ENCODE results near the gene TRIP13.
"Not testable (repeated sequence)": the region's sequence is repeated elsewhere in the genome, so short reads cannot be mapped to it uniquely, and the experiment has no call there.

DNA sequence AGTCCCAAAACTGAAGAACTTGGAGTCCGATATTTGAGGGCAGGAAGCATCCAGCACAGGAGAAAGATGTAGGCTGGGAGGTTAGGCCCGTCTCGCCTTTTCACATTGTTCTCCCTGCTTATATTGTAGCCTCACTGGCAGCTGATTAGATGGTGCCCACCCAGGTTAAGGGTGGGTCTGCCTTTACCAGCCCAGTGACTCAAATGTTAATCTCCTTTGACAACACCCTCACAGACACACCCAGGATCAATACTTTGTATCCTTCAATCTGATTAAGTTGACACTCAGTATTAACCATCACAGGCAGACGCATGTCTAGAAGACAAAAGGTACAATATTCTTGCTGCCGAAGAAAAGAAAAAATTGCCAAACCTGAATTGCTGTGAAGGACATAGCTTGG lies 26.0 kb downstream of the TRIP13 start:
- TF ChIP-seq, protein P1, sequence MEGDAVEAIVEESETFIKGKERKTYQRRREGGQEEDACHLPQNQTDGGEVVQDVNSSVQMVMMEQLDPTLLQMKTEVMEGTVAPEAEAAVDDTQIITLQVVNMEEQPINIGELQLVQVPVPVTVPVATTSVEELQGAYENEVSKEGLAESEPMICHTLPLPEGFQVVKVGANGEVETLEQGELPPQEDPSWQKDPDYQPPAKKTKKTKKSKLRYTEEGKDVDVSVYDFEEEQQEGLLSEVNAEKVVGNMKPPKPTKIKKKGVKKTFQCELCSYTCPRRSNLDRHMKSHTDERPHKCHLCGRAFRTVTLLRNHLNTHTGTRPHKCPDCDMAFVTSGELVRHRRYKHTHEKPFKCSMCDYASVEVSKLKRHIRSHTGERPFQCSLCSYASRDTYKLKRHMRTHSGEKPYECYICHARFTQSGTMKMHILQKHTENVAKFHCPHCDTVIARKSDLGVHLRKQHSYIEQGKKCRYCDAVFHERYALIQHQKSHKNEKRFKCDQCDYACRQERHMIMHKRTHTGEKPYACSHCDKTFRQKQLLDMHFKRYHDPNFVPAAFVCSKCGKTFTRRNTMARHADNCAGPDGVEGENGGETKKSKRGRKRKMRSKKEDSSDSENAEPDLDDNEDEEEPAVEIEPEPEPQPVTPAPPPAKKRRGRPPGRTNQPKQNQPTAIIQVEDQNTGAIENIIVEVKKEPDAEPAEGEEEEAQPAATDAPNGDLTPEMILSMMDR (tag by site-specific recombination; IDR thresholded peaks at IDR 0.05) = not testable (repeated sequence)
- TF ChIP-seq, protein P2, sequence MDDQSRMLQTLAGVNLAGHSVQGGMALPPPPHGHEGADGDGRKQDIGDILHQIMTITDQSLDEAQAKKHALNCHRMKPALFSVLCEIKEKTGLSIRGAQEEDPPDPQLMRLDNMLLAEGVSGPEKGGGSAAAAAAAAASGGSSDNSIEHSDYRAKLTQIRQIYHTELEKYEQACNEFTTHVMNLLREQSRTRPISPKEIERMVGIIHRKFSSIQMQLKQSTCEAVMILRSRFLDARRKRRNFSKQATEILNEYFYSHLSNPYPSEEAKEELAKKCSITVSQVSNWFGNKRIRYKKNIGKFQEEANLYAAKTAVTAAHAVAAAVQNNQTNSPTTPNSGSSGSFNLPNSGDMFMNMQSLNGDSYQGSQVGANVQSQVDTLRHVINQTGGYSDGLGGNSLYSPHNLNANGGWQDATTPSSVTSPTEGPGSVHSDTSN (CRISPR knock-in tag; IDR thresholded peaks at IDR 0.05) = not testable (repeated sequence)
- TF ChIP-seq FEZF1 (tag by site-specific recombination; IDR thresholded peaks at IDR 0.05); BCL11A (tag by site-specific recombination; IDR thresholded peaks at IDR 0.05; ENCODE audit: low read depth); ZNF121 (tag by site-specific recombination; IDR thresholded peaks at IDR 0.05); RBAK (tag by site-specific recombination; IDR thresholded peaks at IDR 0.05); ZSCAN30 (tag by site-specific recombination; IDR thresholded peaks at IDR 0.05): not testable (repeated sequence)
- TF ChIP-seq, protein P3, sequence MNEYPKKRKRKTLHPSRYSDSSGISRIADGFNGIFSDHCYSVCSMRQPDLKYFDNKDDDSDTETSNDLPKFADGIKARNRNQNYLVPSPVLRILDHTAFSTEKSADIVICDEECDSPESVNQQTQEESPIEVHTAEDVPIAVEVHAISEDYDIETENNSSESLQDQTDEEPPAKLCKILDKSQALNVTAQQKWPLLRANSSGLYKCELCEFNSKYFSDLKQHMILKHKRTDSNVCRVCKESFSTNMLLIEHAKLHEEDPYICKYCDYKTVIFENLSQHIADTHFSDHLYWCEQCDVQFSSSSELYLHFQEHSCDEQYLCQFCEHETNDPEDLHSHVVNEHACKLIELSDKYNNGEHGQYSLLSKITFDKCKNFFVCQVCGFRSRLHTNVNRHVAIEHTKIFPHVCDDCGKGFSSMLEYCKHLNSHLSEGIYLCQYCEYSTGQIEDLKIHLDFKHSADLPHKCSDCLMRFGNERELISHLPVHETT (tag by site-specific recombination; IDR thresholded peaks at IDR 0.05) = not testable (repeated sequence)

All from HEK293 (cell line).